Gastroesophageal sphincter (tissue), 3 donors: ENCODE results near the gene HOXB7.

Experiments used
- CTCF ChIP-seq, 4 experiments: fragments of 200-600 bp in 2 of 4; fragments of 450-650 bp in 2 of 4; sonication (generic) in 1 of 4; IDR thresholded peaks; one replicate each; pipeline ENCODE4 v1.5.1; 2017 to 2019; ENCODE audit warnings: antibody characterized with exemption in 4 of 4, mild to moderate bottlenecking in 2 of 4, moderate library complexity in 2 of 4
- EP300 ChIP-seq: sonication (generic); formaldehyde crosslinking; IDR thresholded peaks from one replicate; pipeline ENCODE4 v1.6.1; 2017; ENCODE audit warnings: antibody characterized with exemption, mild to moderate bottlenecking
- POLR2A ChIP-seq, 2 donors: fragments of 450-650 bp; IDR thresholded peaks; one replicate each; pipeline ENCODE4 v1.6.1; 2017; ENCODE audit warnings: antibody characterized with exemption in 2 of 2, mild to moderate bottlenecking in 2 of 2, moderate library complexity in 1 of 2

- TF ChIP-seq CTCF (IDR thresholded peaks at IDR 0.05): no peak
- TF ChIP-seq POLR2A (IDR thresholded peaks at IDR 0.05): no peak
- TF ChIP-seq EP300: no peak
Observed at GRCh38 chr17:48565022-48565554, 45.7 kb downstream of the HOXB7 start.
